GM23338 (cell line): Measurements from ENCODE around the gene CMSS1. TPM values are rescaled to one million over a fixed set of nuclear protein-coding genes. Genes with fewer than 3 reads are reported as not detected.

Source experiments
- ATAC-seq: fragments of 200-7000 bp; cut with Tn5 transposase; 3 replicates; pipeline ENCODE4 v1.9.1; 2020
- DNase-seq: peaks from one replicate; pipeline ENCODE4 v3.0.0-alpha.2; 2015; ENCODE audit warnings: low spot score
- H2AFZ ChIP-seq: fragments of 200-600 bp; sonication (generic); 2 replicates; pipeline ENCODE4 v1.8.0; 2016; ENCODE audit warnings: antibody characterized with exemption, mild to moderate bottlenecking, moderate library complexity
- H3F3A ChIP-seq: fragments of 200-600 bp; sonication (generic); replicated peaks from 2 replicates; pipeline ENCODE4 v1.8.0; 2017; ENCODE audit warnings: antibody characterized with exemption, mixed run types, low read depth
- H3K27ac ChIP-seq: fragments of 200-600 bp; sonication (generic); 2 replicates; pipeline ENCODE4 v1.6.1; 2016; ENCODE audit warnings: low read depth
- H3K27me3 ChIP-seq: fragments of 200-600 bp; sonication (generic); 2 replicates; pipeline ENCODE4 v1.8.0; 2016; ENCODE audit warnings: mild to moderate bottlenecking, mixed run types, moderate library complexity; ENCODE audit not compliant: insufficient read depth
- H3K36me3 ChIP-seq: fragments of 200-600 bp; sonication (generic); 2 replicates; pipeline ENCODE4 v1.8.0; 2016; ENCODE audit warnings: mild to moderate bottlenecking; ENCODE audit not compliant: insufficient read depth
- H3K4me1 ChIP-seq: fragments of 200-600 bp; sonication (generic); 2 replicates; pipeline ENCODE4 v1.8.0; 2016; ENCODE audit warnings: mild to moderate bottlenecking, moderate library complexity; ENCODE audit not compliant: insufficient read depth
- H3K4me2 ChIP-seq: fragments of 200-600 bp; sonication (generic); 2 replicates; pipeline ENCODE4 v1.7.1; 2017; ENCODE audit warnings: mixed run types
- H3K4me3 ChIP-seq: fragments of 200-600 bp; sonication (generic); 2 replicates; pipeline ENCODE4 v1.6.1; 2016; ENCODE audit warnings: mixed run types
- H3K79me2 ChIP-seq: fragments of 200-600 bp; sonication (generic); replicated peaks from 2 replicates; pipeline ENCODE4 v1.8.0; 2017; ENCODE audit warnings: mild to moderate bottlenecking; ENCODE audit not compliant: insufficient read depth
- H3K9me2 ChIP-seq: fragments of 200-600 bp; sonication (generic); 2 replicates; pipeline ENCODE4 v1.8.0; 2017; ENCODE audit not compliant: insufficient read depth
- H4K20me1 ChIP-seq: fragments of 200-600 bp; sonication (generic); replicated peaks from 2 replicates; pipeline ENCODE4 v1.8.0; 2017; ENCODE audit warnings: mild to moderate bottlenecking; ENCODE audit not compliant: insufficient read depth
- H3K27ac Mint-ChIP-seq: 2 replicates; pipeline ENCODE4 v1.8.0; 2020; ENCODE audit warnings: inconsistent platforms, mild to moderate bottlenecking, moderate library complexity, mixed read lengths
- H3K27me3 Mint-ChIP-seq: 3 replicates; pipeline ENCODE4 v1.8.0; 2022; ENCODE audit warnings: low read depth, mild to moderate bottlenecking, moderate library complexity, mixed read lengths, inconsistent platforms; ENCODE audit not compliant: insufficient read depth, poor library complexity
- H3K36me3 Mint-ChIP-seq: 3 replicates; pipeline ENCODE4 v1.8.0; 2021; ENCODE audit warnings: low read depth, mild to moderate bottlenecking, inconsistent platforms, moderate library complexity, mixed read lengths
- H3K4me1 Mint-ChIP-seq: 3 replicates; pipeline ENCODE4 v1.8.0; 2020; ENCODE audit warnings: mild to moderate bottlenecking, inconsistent platforms, mixed read lengths
- H3K4me3 Mint-ChIP-seq: 3 replicates; pipeline ENCODE4 v1.8.0; 2021; ENCODE audit warnings: moderate library complexity, mild to moderate bottlenecking, inconsistent platforms, mixed read lengths
- H3K9me3 Mint-ChIP-seq: 3 replicates; pipeline ENCODE4 v1.8.0; 2020; ENCODE audit warnings: moderate library complexity, mild to moderate bottlenecking, inconsistent platforms, mixed read lengths
- CREB1 ChIP-seq: fragments of 250-450 bp; sonication (Bioruptor Pico); IDR thresholded peaks from 2 replicates; pipeline ENCODE4 v1.5.0; 2020; ENCODE audit warnings: low read depth, mild to moderate bottlenecking, moderate library complexity
- EZH2 ChIP-seq: fragments of 200-600 bp; sonication (generic); IDR thresholded peaks from one replicate; pipeline ENCODE4 v1.8.0; 2017; ENCODE audit warnings: antibody characterized with exemption, mild to moderate bottlenecking, low read depth; ENCODE audit not compliant: unreplicated experiment
- NANOG ChIP-seq: IDR thresholded peaks from 2 replicates; pipeline ENCODE4 v1.6.1; 2016; ENCODE audit warnings: antibody characterized with exemption, borderline replicate concordance
- POLR2AphosphoS5 ChIP-seq: IDR thresholded peaks from 2 replicates; pipeline ENCODE4 v1.6.1; 2016; ENCODE audit warnings: antibody characterized with exemption, low read depth
- STAT1 ChIP-seq: IDR thresholded peaks from one replicate; pipeline ENCODE4 v1.6.1; 2016; ENCODE audit warnings: antibody characterized with exemption; ENCODE audit not compliant: unreplicated experiment
- ZNF331 ChIP-seq: fragments of 250-450 bp; sonication (Bioruptor Pico); IDR thresholded peaks from 2 replicates; pipeline ENCODE4 v1.5.0; 2020; ENCODE audit warnings: low read depth, mild to moderate bottlenecking, moderate library complexity
- polyA plus RNA-seq: library from polyadenylated mRNA; unstranded; fragments of >200 nt; fragmentation: Nextera tagmentation; extraction: Ambion mirVana; gene quantifications from 2 replicates; pipeline ENCODE4 v1.2.1, GENCODE V29; 2016
- total RNA-seq: library from RNA; depleted of rRNA; stranded (reverse); fragments of >200 nt; shearing (Covaris generic); gene quantifications from 2 replicates; pipeline ENCODE4 v1.2.3, GENCODE V29; 2014
- TF ChIP-seq, protein P1 (sequence below): IDR thresholded peaks from one replicate; pipeline ENCODE4 v1.6.1; 2018; ENCODE audit warnings: antibody characterized with exemption; ENCODE audit not compliant: unreplicated experiment
- TF ChIP-seq, protein P2 (sequence below), 2 experiments: fragments of 200-600 bp in 1 of 2; sonication (generic) in 1 of 2; conservative IDR thresholded peaks; 2 replicates each; pipeline versions ENCODE4 v1.5.1 to v1.6.1; 2016 to 2017; ENCODE audit warnings: antibody characterized with exemption in 2 of 2, low read depth in 2 of 2, mild to moderate bottlenecking in 2 of 2, moderate library complexity in 1 of 2

The CMSS1 gene
- total and polyA plus RNA-seq, 2 experiments from 2014 or later = 39.4 to 187 TPM

- no peak overlapping the region for H3K4me2 ChIP-seq
- H3K27ac Mint-ChIP-seq = peak overlapping the region; percentile 0; the same call in 1 of the 2 replicates
Measured at GRCh38 chr3:99842826-99843589, 25.3 kb downstream of the CMSS1 start.

DNA sequence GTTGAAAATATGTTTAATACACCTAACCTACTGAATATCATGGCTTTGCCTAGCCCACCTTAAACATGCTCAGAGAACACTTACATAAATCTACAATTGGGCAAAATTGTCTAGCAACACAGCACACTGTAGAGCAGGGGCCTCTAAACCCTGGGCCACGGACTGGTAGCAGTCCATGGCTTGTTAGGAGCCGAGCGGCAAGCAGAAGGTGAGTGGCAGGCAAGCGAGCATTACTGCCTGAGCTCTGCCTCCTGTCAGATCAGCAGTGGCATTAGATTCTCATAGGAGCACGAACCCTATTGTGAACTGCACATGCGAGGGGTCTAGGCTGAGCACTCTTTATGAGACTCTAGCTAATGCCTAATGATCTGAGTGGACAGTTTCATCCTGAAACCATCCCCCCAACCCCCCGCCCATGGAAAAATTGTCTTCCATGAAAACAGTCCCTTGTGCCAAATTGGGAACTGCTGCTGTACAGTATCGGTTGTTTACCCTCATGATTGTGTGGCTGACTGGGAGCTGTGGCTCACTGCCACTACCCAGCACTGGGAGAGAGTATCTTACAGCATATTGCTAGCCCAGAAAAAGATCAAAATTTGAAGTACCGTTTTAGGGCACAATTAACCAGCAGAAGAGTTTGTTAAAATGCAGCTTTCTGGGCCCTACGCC, 26.1 kb downstream of the CMSS1 start:
- Histone ChIP-seq H3K79me2 (peaks cover 57% of the 10 kb centered on the region), H3K9me2 (no peaks in the 10 kb centered on the region), H2AFZ (no peak overlapping the region), H3K27ac (no peak overlapping the region), H3K27me3 (no peaks in the 10 kb centered on the region), H3F3A (no peaks in the 10 kb centered on the region), H3K4me3 (no peak overlapping the region), H3K36me3 (no peaks in the 10 kb centered on the region), H3K4me1 (peaks cover 9% of the 10 kb centered on the region), H3K4me2 (no peak overlapping the region), H4K20me1 (no peaks in the 10 kb centered on the region)
- H3K9me3 Mint-ChIP-seq = no peaks in the 10 kb centered on the region
- peaks cover 3% of the 10 kb centered on the region for H3K27me3 Mint-ChIP-seq
- no peak overlapping the region; the same call in 1 of the 2 replicates for H3K27ac Mint-ChIP-seq
- DNase-seq = no peak
- no peak overlapping the region for H3K4me3 Mint-ChIP-seq
- peaks cover 34% of the 10 kb centered on the region for H3K4me1 Mint-ChIP-seq
- no peaks in the 10 kb centered on the region for H3K36me3 Mint-ChIP-seq
- peak; percentile 58 for ATAC-seq
- no peak for TF ChIP-seq NANOG
- no peak for TF ChIP-seq POLR2AphosphoS5
- TF ChIP-seq EZH2 = no peak
- no peak for TF ChIP-seq ZNF331 (CRISPR knock-in tag)
- no peak for TF ChIP-seq STAT1
- TF ChIP-seq, protein P1, sequence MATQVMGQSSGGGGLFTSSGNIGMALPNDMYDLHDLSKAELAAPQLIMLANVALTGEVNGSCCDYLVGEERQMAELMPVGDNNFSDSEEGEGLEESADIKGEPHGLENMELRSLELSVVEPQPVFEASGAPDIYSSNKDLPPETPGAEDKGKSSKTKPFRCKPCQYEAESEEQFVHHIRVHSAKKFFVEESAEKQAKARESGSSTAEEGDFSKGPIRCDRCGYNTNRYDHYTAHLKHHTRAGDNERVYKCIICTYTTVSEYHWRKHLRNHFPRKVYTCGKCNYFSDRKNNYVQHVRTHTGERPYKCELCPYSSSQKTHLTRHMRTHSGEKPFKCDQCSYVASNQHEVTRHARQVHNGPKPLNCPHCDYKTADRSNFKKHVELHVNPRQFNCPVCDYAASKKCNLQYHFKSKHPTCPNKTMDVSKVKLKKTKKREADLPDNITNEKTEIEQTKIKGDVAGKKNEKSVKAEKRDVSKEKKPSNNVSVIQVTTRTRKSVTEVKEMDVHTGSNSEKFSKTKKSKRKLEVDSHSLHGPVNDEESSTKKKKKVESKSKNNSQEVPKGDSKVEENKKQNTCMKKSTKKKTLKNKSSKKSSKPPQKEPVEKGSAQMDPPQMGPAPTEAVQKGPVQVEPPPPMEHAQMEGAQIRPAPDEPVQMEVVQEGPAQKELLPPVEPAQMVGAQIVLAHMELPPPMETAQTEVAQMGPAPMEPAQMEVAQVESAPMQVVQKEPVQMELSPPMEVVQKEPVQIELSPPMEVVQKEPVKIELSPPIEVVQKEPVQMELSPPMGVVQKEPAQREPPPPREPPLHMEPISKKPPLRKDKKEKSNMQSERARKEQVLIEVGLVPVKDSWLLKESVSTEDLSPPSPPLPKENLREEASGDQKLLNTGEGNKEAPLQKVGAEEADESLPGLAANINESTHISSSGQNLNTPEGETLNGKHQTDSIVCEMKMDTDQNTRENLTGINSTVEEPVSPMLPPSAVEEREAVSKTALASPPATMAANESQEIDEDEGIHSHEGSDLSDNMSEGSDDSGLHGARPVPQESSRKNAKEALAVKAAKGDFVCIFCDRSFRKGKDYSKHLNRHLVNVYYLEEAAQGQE = no peak
- no peak for TF ChIP-seq CREB1

More at GRCh38 chr3:99842826-99843589, 25.3 kb downstream of the CMSS1 start:
- no peaks in the 10 kb centered on the region for H3F3A ChIP-seq
- peaks cover 9% of the 10 kb centered on the region for H3K4me1 ChIP-seq
- no peaks in the 10 kb centered on the region for H3K36me3 Mint-ChIP-seq
- no peaks in the 10 kb centered on the region for H3K9me2 ChIP-seq
- H2AFZ ChIP-seq = no peak overlapping the region
- TF ChIP-seq, protein P1 = no peak
- TF ChIP-seq, protein P2, sequence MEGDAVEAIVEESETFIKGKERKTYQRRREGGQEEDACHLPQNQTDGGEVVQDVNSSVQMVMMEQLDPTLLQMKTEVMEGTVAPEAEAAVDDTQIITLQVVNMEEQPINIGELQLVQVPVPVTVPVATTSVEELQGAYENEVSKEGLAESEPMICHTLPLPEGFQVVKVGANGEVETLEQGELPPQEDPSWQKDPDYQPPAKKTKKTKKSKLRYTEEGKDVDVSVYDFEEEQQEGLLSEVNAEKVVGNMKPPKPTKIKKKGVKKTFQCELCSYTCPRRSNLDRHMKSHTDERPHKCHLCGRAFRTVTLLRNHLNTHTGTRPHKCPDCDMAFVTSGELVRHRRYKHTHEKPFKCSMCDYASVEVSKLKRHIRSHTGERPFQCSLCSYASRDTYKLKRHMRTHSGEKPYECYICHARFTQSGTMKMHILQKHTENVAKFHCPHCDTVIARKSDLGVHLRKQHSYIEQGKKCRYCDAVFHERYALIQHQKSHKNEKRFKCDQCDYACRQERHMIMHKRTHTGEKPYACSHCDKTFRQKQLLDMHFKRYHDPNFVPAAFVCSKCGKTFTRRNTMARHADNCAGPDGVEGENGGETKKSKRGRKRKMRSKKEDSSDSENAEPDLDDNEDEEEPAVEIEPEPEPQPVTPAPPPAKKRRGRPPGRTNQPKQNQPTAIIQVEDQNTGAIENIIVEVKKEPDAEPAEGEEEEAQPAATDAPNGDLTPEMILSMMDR (conservative IDR thresholded peaks at IDR 0.05; ENCODE audit: low read depth in 2 of 2) = peak; percentile 64 to 80
- peaks cover 34% of the 10 kb centered on the region for H3K4me1 Mint-ChIP-seq
- no peak overlapping the region for H3K4me3 ChIP-seq
- no peak overlapping the region for H3K4me3 Mint-ChIP-seq
- peaks cover 54% of the 10 kb centered on the region for H3K79me2 ChIP-seq
- no peaks in the 10 kb centered on the region for H3K27me3 ChIP-seq
- DNase-seq = peak; percentile 75
- H3K27me3 Mint-ChIP-seq = peaks cover 3% of the 10 kb centered on the region
- no peaks in the 10 kb centered on the region for H3K9me3 Mint-ChIP-seq
- peak; percentile 83 for ATAC-seq
- H3K36me3 ChIP-seq = no peaks in the 10 kb centered on the region
- no peak overlapping the region for H3K27ac ChIP-seq
- H4K20me1 ChIP-seq = no peaks in the 10 kb centered on the region
